ENCODE results near the gene UGT1A5. TPM values are rescaled to one million over a fixed set of nuclear protein-coding genes. Genes with fewer than 3 reads are reported as not detected.

The UGT1A5 gene
- total and polyA plus RNA-seq, 2 of the 4 experiments (the other 2 are of a cell fraction), result not detected

GRCh38 chr2:233740870-233741269 lies 28.2 kb downstream of the UGT1A5 start:
- Histone ChIP-seq H2AK9ac (replicated peaks; ENCODE audit: low read depth, low read length, poor library complexity) (no peak overlapping the region), H3K9me3 (ENCODE audit: control insufficient read depth, insufficient read depth, low read length) (no peaks in the 10 kb centered on the region), H3K4me1 (ENCODE audit: control insufficient read depth, insufficient read depth, low read length) (no peaks in the 10 kb centered on the region), H4K91ac (ENCODE audit: insufficient read depth, low read depth, low read length) (no peak overlapping the region), H3K4ac (ENCODE audit: low read depth, low read length) (no peak overlapping the region), H3K27me3 (ENCODE audit: control insufficient read depth, insufficient read depth, low read length) (no peaks in the 10 kb centered on the region; the same call in 1 of the 2 replicates), H3K4me3 (ENCODE audit: insufficient read depth, low read depth, low read length) (no peak overlapping the region), H2BK20ac (ENCODE audit: low read depth, low read length) (no peak overlapping the region), H3K4me2 (ENCODE audit: low read depth, low read length) (no peak overlapping the region), H2AFZ (replicated peaks; ENCODE audit: low read length, poor library complexity) (no peak overlapping the region), H3K14ac (replicated peaks; ENCODE audit: low read depth, low read length) (no peak overlapping the region), H2BK120ac (ENCODE audit: low read depth, low read length) (no peak overlapping the region), H3K27ac (ENCODE audit: insufficient read depth, low read length) (no peak overlapping the region), H3K18ac (ENCODE audit: low read depth, low read length) (no peak overlapping the region), H2BK15ac (ENCODE audit: low read depth, low read length) (no peak overlapping the region), H4K5ac (ENCODE audit: low read depth, low read length) (no peak overlapping the region), H2BK5ac (ENCODE audit: low read depth, low read length, poor library complexity, severe bottlenecking) (no peak overlapping the region), H2AK5ac (ENCODE audit: low read depth, low read length) (no peak overlapping the region), H3K23ac (ENCODE audit: low read depth, low read length) (no peak overlapping the region), H3K79me1 (ENCODE audit: low read depth in 1 of 2, low read length in 2 of 2) (no peaks in the 10 kb centered on the region), H3K56ac (ENCODE audit: extremely low read depth, insufficient read depth, low read length) (no peak overlapping the region), H3K9ac (ENCODE audit: low read depth, low read length) (no peak overlapping the region), H4K8ac (ENCODE audit: low read depth in 2 of 2, low read length in 2 of 2) (no peak overlapping the region), H4K20me1 (ENCODE audit: insufficient read depth, low read length) (no peaks in the 10 kb centered on the region), H3K9me1 (ENCODE audit: insufficient read depth, low read length) (no peaks in the 10 kb centered on the region), H3K36me3 (ENCODE audit: control insufficient read depth, insufficient read depth, low read length) (no peaks in the 10 kb centered on the region)
- CTCF ChIA-PET, result no interaction called here
- ATAC-seq (ENCODE audit: low read depth) (no peak), DNase-seq (no peak)
- in situ Hi-C loops (cut with MboI; ENCODE audit: low sequenced_read_pairs), result no loop called here
- intact Hi-C loops (cut with micrococcal nuclease), result no loop called here
- TF ChIP-seq, protein P1, sequence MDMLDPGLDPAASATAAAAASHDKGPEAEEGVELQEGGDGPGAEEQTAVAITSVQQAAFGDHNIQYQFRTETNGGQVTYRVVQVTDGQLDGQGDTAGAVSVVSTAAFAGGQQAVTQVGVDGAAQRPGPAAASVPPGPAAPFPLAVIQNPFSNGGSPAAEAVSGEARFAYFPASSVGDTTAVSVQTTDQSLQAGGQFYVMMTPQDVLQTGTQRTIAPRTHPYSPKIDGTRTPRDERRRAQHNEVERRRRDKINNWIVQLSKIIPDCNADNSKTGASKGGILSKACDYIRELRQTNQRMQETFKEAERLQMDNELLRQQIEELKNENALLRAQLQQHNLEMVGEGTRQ (IDR thresholded peaks at IDR 0.05; ENCODE audit: low read depth, low read length), result no peak
- TF ChIP-seq NFE2L2 (IDR thresholded peaks at IDR 0.05; ENCODE audit: low read depth, low read length), result no peak
- TF ChIP-seq MAFK (IDR thresholded peaks at IDR 0.05; ENCODE audit: low read depth, low read length), result no peak
- TF ChIP-seq CHD1 (IDR thresholded peaks at IDR 0.05; ENCODE audit: low read depth, low read length), result no peak
- TF ChIP-seq FOS (IDR thresholded peaks at IDR 0.05; ENCODE audit: low read depth, low read length), result no peak
- BruUV-seq (replicated peaks), result no TSS peak
- POLR2A ChIA-PET (ENCODE audit: unreplicated experiment), result no interaction called here
- dilution Hi-C loops (cut with HindIII; ENCODE audit: low sequenced_read_pairs, unreplicated experiment), result no loop called here
- WGBS, 2 experiments (ENCODE audit: extremely low coverage in 2 of 2, insufficient read length in 1 of 2), result no CpG with 5 or more reads among the region's 2 CpGs
